ENCODE results near the gene ERRFI1.

Gene ERRFI1

DNA sequence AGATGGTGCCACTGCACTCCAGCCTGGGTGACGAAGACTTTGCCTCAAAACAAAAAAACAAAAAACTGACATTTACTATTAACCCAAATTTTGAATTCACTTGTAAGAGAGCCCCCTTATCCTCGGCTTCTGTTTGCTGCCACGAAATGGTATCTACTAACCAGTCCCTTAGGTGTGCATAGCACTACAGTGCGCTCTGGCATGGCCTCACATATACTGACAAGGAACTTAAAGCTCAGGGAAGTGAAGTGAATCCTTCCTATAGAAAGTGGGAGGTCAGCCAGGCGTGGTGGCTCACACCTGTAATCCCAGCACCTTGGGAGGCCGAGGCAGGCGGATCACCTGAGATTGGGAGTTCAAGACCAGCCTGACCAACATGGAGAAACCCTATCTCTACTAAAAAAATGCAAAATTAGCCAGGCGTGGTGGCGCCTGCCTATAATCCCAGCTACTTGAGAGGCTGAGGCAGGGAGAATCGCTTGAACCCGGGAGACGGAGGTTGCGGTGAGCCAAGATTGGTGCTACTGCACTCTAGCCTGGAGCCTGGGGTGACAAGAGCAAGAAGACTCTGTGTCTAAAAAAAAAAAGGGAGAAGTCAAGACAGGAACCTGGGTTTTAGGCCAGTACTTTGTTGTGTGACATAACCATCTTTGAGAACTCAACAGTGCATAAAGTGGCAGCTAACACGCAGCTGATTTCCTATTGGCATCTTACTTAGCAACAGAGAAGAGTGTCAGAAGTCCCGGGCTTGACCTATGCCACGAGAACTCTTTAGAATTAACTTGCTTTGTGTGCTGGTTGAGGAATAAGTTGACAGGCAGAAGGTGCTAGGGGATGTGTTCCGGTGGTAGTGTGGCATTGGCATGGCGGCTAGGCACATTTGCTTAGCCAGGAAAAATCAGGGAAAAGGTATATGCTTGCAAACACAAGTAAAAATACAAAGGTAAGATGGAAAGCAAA lies 16.8 kb downstream of the ERRFI1 start:
- TF ChIP-seq SIN3A (IDR thresholded peaks at IDR 0.05; ENCODE audit: borderline replicate concordance, insufficient read depth, low read length), result no peak

DNA sequence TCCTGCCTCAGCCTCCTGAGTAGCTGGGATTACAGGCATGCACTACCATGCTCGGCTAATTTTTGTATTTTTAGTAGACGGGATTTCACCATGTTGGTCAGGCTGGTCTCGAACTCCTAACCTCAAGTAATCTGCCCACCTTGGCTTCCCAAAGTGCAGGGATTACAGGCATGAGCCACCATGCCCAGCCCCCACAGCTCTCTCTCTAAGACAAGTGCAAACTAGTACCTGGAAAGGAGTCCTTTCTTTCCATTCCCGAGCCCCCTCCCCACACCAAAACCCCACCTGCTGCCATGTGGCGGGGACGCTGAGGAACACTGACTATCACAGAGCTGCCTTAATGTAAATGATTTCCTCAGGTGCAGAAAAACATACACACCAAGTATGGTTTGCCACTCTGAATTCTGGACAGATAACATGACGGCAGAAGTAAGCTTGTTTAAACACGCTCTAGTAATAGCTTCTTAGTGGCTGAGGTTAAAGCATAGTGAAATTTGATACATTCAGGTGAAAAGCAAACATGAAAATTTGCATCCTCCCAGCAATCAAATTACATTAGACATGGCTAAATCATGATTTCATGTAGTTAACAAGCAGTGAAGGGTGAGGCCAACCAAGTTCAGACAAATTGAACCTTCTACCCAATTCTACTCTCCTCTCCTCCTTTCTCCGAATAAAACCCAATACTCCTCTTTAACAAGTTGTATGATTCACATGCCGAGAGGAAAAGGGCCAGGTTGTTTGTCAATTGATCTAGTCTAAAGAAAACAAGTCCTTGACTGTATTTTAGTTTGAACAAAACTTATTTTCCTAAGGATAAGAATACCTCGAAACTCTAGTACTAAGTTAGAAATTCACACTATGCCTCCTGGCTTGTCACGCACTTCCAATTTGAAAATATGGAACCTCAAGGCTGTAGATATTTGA lies 19.8 kb downstream of the ERRFI1 start:
- TF ChIP-seq, protein P1, sequence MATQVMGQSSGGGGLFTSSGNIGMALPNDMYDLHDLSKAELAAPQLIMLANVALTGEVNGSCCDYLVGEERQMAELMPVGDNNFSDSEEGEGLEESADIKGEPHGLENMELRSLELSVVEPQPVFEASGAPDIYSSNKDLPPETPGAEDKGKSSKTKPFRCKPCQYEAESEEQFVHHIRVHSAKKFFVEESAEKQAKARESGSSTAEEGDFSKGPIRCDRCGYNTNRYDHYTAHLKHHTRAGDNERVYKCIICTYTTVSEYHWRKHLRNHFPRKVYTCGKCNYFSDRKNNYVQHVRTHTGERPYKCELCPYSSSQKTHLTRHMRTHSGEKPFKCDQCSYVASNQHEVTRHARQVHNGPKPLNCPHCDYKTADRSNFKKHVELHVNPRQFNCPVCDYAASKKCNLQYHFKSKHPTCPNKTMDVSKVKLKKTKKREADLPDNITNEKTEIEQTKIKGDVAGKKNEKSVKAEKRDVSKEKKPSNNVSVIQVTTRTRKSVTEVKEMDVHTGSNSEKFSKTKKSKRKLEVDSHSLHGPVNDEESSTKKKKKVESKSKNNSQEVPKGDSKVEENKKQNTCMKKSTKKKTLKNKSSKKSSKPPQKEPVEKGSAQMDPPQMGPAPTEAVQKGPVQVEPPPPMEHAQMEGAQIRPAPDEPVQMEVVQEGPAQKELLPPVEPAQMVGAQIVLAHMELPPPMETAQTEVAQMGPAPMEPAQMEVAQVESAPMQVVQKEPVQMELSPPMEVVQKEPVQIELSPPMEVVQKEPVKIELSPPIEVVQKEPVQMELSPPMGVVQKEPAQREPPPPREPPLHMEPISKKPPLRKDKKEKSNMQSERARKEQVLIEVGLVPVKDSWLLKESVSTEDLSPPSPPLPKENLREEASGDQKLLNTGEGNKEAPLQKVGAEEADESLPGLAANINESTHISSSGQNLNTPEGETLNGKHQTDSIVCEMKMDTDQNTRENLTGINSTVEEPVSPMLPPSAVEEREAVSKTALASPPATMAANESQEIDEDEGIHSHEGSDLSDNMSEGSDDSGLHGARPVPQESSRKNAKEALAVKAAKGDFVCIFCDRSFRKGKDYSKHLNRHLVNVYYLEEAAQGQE (IDR thresholded peaks at IDR 0.05; ENCODE audit: insufficient read depth in 1 of 2, low read depth in 2 of 2, low read length in 2 of 2), result no peak
- no peak for TF ChIP-seq SIN3A (IDR thresholded peaks at IDR 0.05; ENCODE audit: borderline replicate concordance, insufficient read depth, low read length)
- TF ChIP-seq POLR2AphosphoS5 (IDR thresholded peaks at IDR 0.05; ENCODE audit: low read depth, low read length), result no peak; the same call in 1 of the 2 replicates
- no peak for TF ChIP-seq FOXP2 (optimal IDR thresholded peaks at IDR 0.05; ENCODE audit: borderline replicate concordance, extremely low read depth, extremely low read length, insufficient read depth)
- no peak for TF ChIP-seq TAF1 (IDR thresholded peaks at IDR 0.05; ENCODE audit: borderline replicate concordance, insufficient read depth, low read length)

DNA sequence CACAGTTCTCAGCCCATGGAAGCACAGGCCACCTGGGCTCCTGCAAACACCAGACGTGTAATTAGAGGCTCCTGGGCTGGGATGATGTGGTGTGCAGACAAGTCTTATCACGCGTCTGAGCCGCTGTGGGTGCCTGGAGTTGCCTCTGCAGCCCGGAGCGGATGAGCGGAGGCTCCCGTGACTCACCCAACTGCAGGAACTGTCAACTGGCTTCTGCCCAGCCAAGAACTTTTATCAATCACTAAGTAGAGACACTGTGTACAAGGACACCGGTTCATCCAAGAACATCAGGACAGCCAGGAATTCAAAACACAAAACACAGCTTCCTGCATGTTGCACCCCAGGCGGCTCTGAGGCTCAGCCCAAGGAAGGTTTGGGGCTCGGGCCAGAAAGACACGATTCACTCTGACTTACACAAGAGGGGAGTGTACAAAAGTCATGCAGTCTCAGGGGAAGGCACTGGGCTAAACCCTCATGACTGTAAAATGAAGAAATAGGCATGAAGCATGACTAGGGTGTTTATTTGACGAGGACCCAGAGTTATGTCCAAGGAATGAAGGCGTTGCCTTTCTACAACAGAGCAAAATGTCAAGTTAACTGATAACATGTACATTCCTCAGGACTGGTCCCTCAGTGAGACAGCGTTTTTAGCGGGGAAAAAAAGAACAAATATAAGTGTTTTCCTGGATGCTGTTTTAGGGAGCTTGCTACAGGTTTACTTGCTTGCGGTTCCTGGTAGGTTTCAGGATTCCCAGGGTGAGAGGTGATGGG lies 21.1 kb downstream of the ERRFI1 start:
- TF ChIP-seq FOXP2 (optimal IDR thresholded peaks at IDR 0.05; ENCODE audit: borderline replicate concordance, extremely low read depth, extremely low read length, insufficient read depth) (peak; percentile 75), SIN3A (IDR thresholded peaks at IDR 0.05; ENCODE audit: borderline replicate concordance, insufficient read depth, low read length) (no peak; the same call in 1 of the 2 replicates), POLR2AphosphoS5 (IDR thresholded peaks at IDR 0.05; ENCODE audit: low read depth, low read length) (peak; percentile 26; the same call in 1 of the 2 replicates)

DNA sequence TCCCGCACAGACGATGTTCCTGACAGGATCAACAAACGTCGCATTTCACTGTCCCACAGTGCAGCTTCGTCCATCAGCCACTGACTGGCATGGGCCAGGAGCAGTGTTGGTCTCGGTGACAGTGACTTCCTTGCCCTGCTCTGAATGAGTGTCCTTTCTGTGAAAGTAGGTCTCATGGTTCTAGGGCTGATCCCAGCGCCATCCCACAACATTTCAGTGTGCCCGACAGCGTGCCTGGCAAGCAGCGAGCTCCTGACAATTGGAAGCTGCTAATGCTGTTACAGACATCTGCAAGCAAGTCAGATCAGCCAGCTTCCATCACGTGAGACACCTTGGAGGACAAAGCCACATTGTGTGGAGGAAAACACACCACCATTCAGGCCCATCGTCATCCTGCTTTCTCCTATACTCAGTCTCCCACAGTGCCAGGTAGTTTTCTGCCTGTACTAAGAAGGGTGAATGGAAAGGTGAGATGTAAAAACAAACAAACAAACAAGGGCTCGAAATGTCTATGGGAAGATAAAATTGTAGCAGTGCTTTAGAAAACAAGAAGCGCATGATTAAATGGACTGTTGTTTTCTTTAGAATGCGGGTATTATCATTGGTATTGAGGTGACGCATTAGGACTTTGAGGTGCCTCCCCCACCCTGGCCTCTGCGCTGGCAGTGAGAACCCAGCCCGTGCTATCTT lies 21.9 kb downstream of the ERRFI1 start:
- TF ChIP-seq, protein P1 (IDR thresholded peaks at IDR 0.05; ENCODE audit: insufficient read depth in 1 of 2, low read depth in 2 of 2, low read length in 2 of 2), result no peak
- TF ChIP-seq FOXP2 (optimal IDR thresholded peaks at IDR 0.05; ENCODE audit: borderline replicate concordance, extremely low read depth, extremely low read length, insufficient read depth) (no peak), SIN3A (IDR thresholded peaks at IDR 0.05; ENCODE audit: borderline replicate concordance, insufficient read depth, low read length) (no peak), POLR2AphosphoS5 (IDR thresholded peaks at IDR 0.05; ENCODE audit: low read depth, low read length) (no peak), TAF1 (IDR thresholded peaks at IDR 0.05; ENCODE audit: borderline replicate concordance, insufficient read depth, low read length) (no peak)

DNA sequence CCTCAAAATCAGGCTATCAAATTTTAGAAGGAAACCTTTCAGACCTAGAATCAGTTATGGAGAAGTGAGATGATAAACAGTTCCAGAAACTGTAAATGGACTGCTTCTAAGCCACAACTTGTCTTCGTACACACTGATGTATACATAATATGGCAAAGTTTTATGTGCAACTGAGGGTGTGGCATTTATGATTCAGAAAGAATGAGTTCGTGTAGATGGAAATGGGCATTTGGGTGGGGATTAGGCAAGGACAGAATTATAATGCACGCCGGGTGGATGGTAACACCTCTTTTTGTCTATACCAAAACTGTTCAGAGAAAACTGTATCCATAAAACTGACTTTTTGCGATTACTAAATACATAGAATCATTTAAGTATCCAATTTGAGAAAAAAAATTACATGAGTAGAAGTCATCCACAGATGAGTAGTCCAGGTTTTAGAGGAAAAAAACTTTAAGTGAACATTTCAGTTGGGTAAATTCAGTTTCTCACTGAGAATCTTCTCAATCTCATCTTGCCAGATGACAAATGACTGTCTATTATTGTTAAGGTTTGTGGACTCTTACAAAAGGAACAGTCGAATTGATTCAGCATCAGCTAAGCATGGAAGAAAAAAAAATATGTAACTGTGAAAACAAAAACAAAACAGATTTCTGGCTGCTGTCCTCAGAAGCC lies 22.5 kb downstream of the ERRFI1 start:
- TF ChIP-seq POLR2AphosphoS5 (IDR thresholded peaks at IDR 0.05; ENCODE audit: low read depth, low read length) (no peak), SIN3A (IDR thresholded peaks at IDR 0.05; ENCODE audit: borderline replicate concordance, insufficient read depth, low read length) (no peak), TAF1 (IDR thresholded peaks at IDR 0.05; ENCODE audit: borderline replicate concordance, insufficient read depth, low read length) (no peak), FOXP2 (optimal IDR thresholded peaks at IDR 0.05; ENCODE audit: borderline replicate concordance, extremely low read depth, extremely low read length, insufficient read depth) (no peak)
- TF ChIP-seq, protein P1 (IDR thresholded peaks at IDR 0.05; ENCODE audit: insufficient read depth in 1 of 2, low read depth in 2 of 2, low read length in 2 of 2), result no peak

Measured in PFSK-1 (cell line).